ENCODE data around the gene F2RL3. TPM values are rescaled to one million over a fixed set of nuclear protein-coding genes. Genes with fewer than 3 reads are reported as not detected.

Gene F2RL3
- polyA plus RNA-seq, 1 donor (not counting 4 experiments of a cell fraction or from before 2014, with no cell fraction given) = not detected

- DNase-seq (ENCODE audit: low read depth, low spot score) (no peak), FAIRE-seq (no peak)
- no peaks in the 10 kb centered on the region for H3K9me1 ChIP-seq (ENCODE audit: control insufficient read depth, extremely low read depth, insufficient read depth, low read length)
- no peaks in the 10 kb centered on the region for H3K36me3 ChIP-seq (ENCODE audit: control insufficient read depth in 2 of 2, extremely low read depth in 1 of 2, insufficient read depth in 2 of 2, low read length in 2 of 2)
- no peak overlapping the region for H3K4me2 ChIP-seq (ENCODE audit: control insufficient read depth, extremely low read depth, insufficient read depth, low read depth, low read length)
- H3K4me1 ChIP-seq (ENCODE audit: control insufficient read depth, extremely low read depth, insufficient read depth, low read length) = peaks cover 8% of the 10 kb centered on the region
- no peaks in the 10 kb centered on the region for H3K79me2 ChIP-seq (ENCODE audit: control insufficient read depth, insufficient read depth, low read length)
- dilution Hi-C loops (cut with MboI; ENCODE audit: extremely low pct_ligation_motif_present, low sequenced_read_pairs) = no loop called here
- no peak overlapping the region for H2AFZ ChIP-seq (ENCODE audit: control insufficient read depth, low read length)
- H3K27ac ChIP-seq (ENCODE audit: control insufficient read depth, insufficient read depth, low read length) = no peak overlapping the region
- TF ChIP-seq EZH2 (IDR thresholded peaks at IDR 0.05; ENCODE audit: low read length) (no peak), CTCF (optimal IDR thresholded peaks at IDR 0.05 in 1 of 3, IDR thresholded peaks at IDR 0.05 in 1 of 3, conservative IDR thresholded peaks at IDR 0.05 in 1 of 3; ENCODE audit: extremely low read depth in 1 of 3, insufficient read depth in 2 of 3, low read length in 3 of 3) (no peak)
- no peak overlapping the region for H3K9ac ChIP-seq (ENCODE audit: control insufficient read depth, extremely low read depth, insufficient read depth, low read length)
- no peak overlapping the region for H3K4me3 ChIP-seq (ENCODE audit: control insufficient read depth in 2 of 3, extremely low read depth in 1 of 3, insufficient read depth in 2 of 3, low read depth in 1 of 3, low read length in 3 of 3)
- no peaks in the 10 kb centered on the region for H4K20me1 ChIP-seq (ENCODE audit: control insufficient read depth, extremely low read depth, insufficient read depth, low read length)
- H3K9me3 ChIP-seq (ENCODE audit: control insufficient read depth, low read depth, low read length) = peaks cover 3% of the 10 kb centered on the region
- no peaks in the 10 kb centered on the region for H3K27me3 ChIP-seq (ENCODE audit: control insufficient read depth, extremely low read depth, insufficient read depth, low read length)
Observed at GRCh38 chr19:16886305-16886880, 2.4 kb upstream of the F2RL3 start.

- TF ChIP-seq EZH2 (IDR thresholded peaks at IDR 0.05; ENCODE audit: low read length) = no peak
- dilution Hi-C loops (cut with MboI; ENCODE audit: extremely low pct_ligation_motif_present, low sequenced_read_pairs) = no loop called here
- Histone ChIP-seq H3K4me1 (ENCODE audit: control insufficient read depth, extremely low read depth, insufficient read depth, low read length) (peaks cover 8% of the 10 kb centered on the region), H3K79me2 (ENCODE audit: control insufficient read depth, insufficient read depth, low read length) (no peaks in the 10 kb centered on the region), H3K27me3 (ENCODE audit: control insufficient read depth, extremely low read depth, insufficient read depth, low read length) (no peaks in the 10 kb centered on the region), H3K9me3 (ENCODE audit: control insufficient read depth, low read depth, low read length) (no peaks in the 10 kb centered on the region), H3K4me2 (ENCODE audit: control insufficient read depth, extremely low read depth, insufficient read depth, low read depth, low read length) (no peak overlapping the region), H3K9ac (ENCODE audit: control insufficient read depth, extremely low read depth, insufficient read depth, low read length) (no peak overlapping the region), H2AFZ (ENCODE audit: control insufficient read depth, low read length) (no peak overlapping the region), H3K36me3 (ENCODE audit: control insufficient read depth in 2 of 2, extremely low read depth in 1 of 2, insufficient read depth in 2 of 2, low read length in 2 of 2) (no peaks in the 10 kb centered on the region), H3K4me3 (ENCODE audit: control insufficient read depth in 2 of 3, extremely low read depth in 1 of 3, insufficient read depth in 2 of 3, low read depth in 1 of 3, low read length in 3 of 3) (no peak overlapping the region), H3K9me1 (ENCODE audit: control insufficient read depth, extremely low read depth, insufficient read depth, low read length) (no peaks in the 10 kb centered on the region), H3K27ac (ENCODE audit: control insufficient read depth, insufficient read depth, low read length) (no peak overlapping the region), H4K20me1 (ENCODE audit: control insufficient read depth, extremely low read depth, insufficient read depth, low read length) (no peaks in the 10 kb centered on the region)
- no peak for FAIRE-seq
- no peak for DNase-seq (ENCODE audit: low read depth, low spot score)
Observed at GRCh38 chr19:16887353-16888265, 1.2 kb upstream of the F2RL3 start.

Measured in keratinocyte (primary cell).